Measurements from ENCODE around the gene SLC35A2.
A peak's percentile ranks its signal among the peaks of the same experiment; 100 is the strongest.

Gene SLC35A2

GRCh38 chrX:48911412-48912182, at the start of gene SLC35A2:
Gene SLC35A2 (minus strand): TSS chrX:48911646. CDS start chrX:48911636, 10 bp downstream.
- TF ChIP-seq CTCF (IDR thresholded peaks at IDR 0.05; ENCODE audit: low read depth, low read length), result no peak
- DNase-seq (ENCODE audit: extremely low read depth, low read depth), result no peak

GRCh38 chrX:48960291-48960690, 48.8 kb upstream of the SLC35A2 start:
- TF ChIP-seq CTCF (IDR thresholded peaks at IDR 0.05; ENCODE audit: low read depth, low read length), result no peak
- DNase-seq (ENCODE audit: extremely low read depth, low read depth), result no peak

- TF ChIP-seq CTCF (IDR thresholded peaks at IDR 0.05; ENCODE audit: low read depth, low read length), result no peak
- DNase-seq (ENCODE audit: extremely low read depth, low read depth), result peak; percentile 35
Measured at GRCh38 chrX:48958635-48959094, 47.2 kb upstream of the SLC35A2 start.

- peak; percentile 97 for DNase-seq (ENCODE audit: extremely low read depth, low read depth)
- TF ChIP-seq CTCF (IDR thresholded peaks at IDR 0.05; ENCODE audit: low read depth, low read length), result no peak
Measured at GRCh38 chrX:48957827-48958634, 46.6 kb upstream of the SLC35A2 start.

GRCh38 chrX:48957477-48957826, 46.0 kb upstream of the SLC35A2 start, which contains the start of gene OTUD5:
Gene OTUD5 (minus strand): TSS chrX:48957607. CDS start chrX:48957570, 37 bp downstream.
- DNase-seq (ENCODE audit: extremely low read depth, low read depth), result no peak
- TF ChIP-seq CTCF (IDR thresholded peaks at IDR 0.05; ENCODE audit: low read depth, low read length), result no peak

- no peak for DNase-seq (ENCODE audit: extremely low read depth, low read depth)
- no peak for TF ChIP-seq CTCF (IDR thresholded peaks at IDR 0.05; ENCODE audit: low read depth, low read length)
Measured at GRCh38 chrX:48956728-48957414, 45.4 kb upstream of the SLC35A2 start.
